Left kidney (tissue), 8 donors: Measurements from ENCODE around the gene TSGA10IP. TPM values are rescaled to one million over a fixed set of nuclear protein-coding genes. Genes with fewer than 3 reads are reported as not detected.

Source experiments
- DNase-seq: peaks from one replicate; pipeline ENCODE4 v3.0.0-alpha.2; 2013
- long read RNA-seq, 8 donors: transcript quantifications; one replicate each; lab custom pipeline, GENCODE V29; 2026
- polyA plus RNA-seq: library from polyadenylated mRNA; unstranded; fragments of 120-200 nt; gene quantifications from one replicate; pipeline ENCODE4 v1.2.1, GENCODE V29; 2013; ENCODE audit not compliant: insufficient read length

The TSGA10IP gene
- 0.23 TPM for polyA plus RNA-seq
- long read RNA-seq, donor 1 = 0 reads
- long read RNA-seq, donor 2 = 0 reads
- long read RNA-seq, donor 3 = 0 reads
- long read RNA-seq, donor 4 = 0 reads
- long read RNA-seq, donor 5 = 0 reads
- long read RNA-seq, donor 6 = 0 reads
- long read RNA-seq, donor 7 = 0 reads
- long read RNA-seq, donor 8 = 0 reads

GRCh38 chr11:65945430-65945911, at the start of gene TSGA10IP:
TSS of gene TSGA10IP (plus strand) at chr11:65945480. CDS start at chr11:65945676, 196 bp downstream.
- no peak for DNase-seq

- DNase-seq = no peak
Measured at GRCh38 chr11:65895482-65895981, 49.7 kb upstream of the TSGA10IP start.

GRCh38 chr11:65896034-65896999, 49.0 kb upstream of the TSGA10IP start:
- no peak for DNase-seq

GRCh38 chr11:65897020-65897471, 48.2 kb upstream of the TSGA10IP start:
- DNase-seq = no peak

GRCh38 chr11:65898656-65899355, 46.5 kb upstream of the TSGA10IP start:
- DNase-seq = no peak

GRCh38 chr11:65899356-65900124, 45.7 kb upstream of the TSGA10IP start:
- no peak for DNase-seq

GRCh38 chr11:65900125-65900898, 45.0 kb upstream of the TSGA10IP start, which contains the start of gene FOSL1:
TSS of gene FOSL1 (minus strand) at chr11:65900388. CDS start at chr11:65900339, 49 bp downstream.
- no peak for DNase-seq

- DNase-seq = no peak
Measured at GRCh38 chr11:65900899-65901180, 44.4 kb upstream of the TSGA10IP start.

- no peak for DNase-seq
Measured at GRCh38 chr11:65903068-65903481, 42.2 kb upstream of the TSGA10IP start.

GRCh38 chr11:65903715-65904114, 41.6 kb upstream of the TSGA10IP start:
- no peak for DNase-seq

GRCh38 chr11:65906602-65907001, 38.7 kb upstream of the TSGA10IP start:
- no peak for DNase-seq

GRCh38 chr11:65907878-65908277, 37.4 kb upstream of the TSGA10IP start:
- DNase-seq = no peak

GRCh38 chr11:65911682-65912568, 33.4 kb upstream of the TSGA10IP start:
- DNase-seq = no peak

GRCh38 chr11:65912845-65913244, 32.4 kb upstream of the TSGA10IP start:
- DNase-seq = no peak

- no peak for DNase-seq
Measured at GRCh38 chr11:65915101-65915820, 30.0 kb upstream of the TSGA10IP start.

- DNase-seq = no peak
Measured at GRCh38 chr11:65915821-65916251, 29.4 kb upstream of the TSGA10IP start.

- no peak for DNase-seq
Measured at GRCh38 chr11:65916391-65916790, 28.9 kb upstream of the TSGA10IP start.

GRCh38 chr11:65917077-65917433, 28.2 kb upstream of the TSGA10IP start:
- DNase-seq = no peak
